ENCODE data around the gene SLC49A3.
"Not testable (repeated sequence)": the region's sequence is repeated elsewhere in the genome, so short reads cannot be mapped to it uniquely, and the experiment has no call there.

The SLC49A3 gene

DNA sequence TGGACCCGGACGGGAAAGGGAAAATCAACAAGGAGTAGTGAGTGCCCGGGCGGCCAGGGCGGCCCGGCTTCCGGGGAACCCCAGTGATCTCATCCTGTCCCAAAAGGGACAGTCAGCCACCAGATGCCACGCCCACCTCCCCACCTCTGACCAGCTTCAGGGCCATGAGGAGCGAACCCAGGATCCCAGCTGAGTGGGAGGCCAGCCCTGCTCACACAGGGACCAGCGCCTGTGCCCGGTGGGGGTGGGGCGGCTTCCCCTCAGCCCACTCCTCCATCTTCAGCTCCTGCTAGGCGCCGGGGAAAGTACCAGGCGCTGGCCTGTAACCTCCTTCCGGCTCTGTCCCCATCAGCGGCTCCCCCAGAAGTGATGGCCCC lies 8.4 kb downstream of the SLC49A3 start:
- DNase-seq (ENCODE audit: low read depth) = no peak

DNA sequence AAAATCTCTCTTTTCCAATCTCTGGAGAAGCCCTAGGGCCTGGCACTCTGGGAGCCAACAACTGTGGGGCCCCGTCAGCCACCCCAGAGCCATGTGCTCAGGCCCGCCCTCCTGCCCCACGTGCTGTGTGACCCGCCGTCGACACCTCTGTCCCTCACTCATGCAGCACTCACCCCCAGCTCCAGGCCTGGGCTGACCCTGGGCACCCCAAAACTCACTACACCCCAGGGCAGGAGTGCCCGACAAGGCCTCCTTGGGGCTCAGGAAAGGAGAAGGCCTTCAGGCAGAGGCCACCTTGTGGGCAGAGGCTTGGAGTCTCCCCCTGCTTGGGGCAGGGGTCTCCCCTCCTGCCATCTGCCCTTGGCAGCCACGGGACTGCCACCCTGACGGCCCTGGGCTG lies 8.9 kb downstream of the SLC49A3 start:
- DNase-seq (ENCODE audit: low read depth) = no peak

DNA sequence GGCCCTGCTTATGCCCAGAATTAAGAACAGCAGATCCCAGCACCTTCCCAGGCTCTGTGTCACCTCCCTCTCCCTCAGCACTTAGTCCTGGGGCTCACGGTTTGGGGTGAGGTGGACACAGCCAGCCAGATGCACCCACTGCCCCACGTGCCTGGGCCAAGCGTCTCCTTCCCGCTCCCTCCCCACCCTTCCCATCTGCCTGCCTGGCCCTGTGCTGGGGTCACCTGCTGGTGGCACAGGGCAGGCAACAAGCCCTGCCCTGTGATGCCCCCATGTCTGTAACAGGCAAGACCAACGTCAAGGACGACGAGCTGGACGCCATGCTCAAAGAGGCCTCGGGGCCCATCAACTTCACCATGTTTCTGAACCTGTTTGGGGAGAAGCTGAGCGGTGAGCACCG lies 9.3 kb downstream of the SLC49A3 start:
- no peak for DNase-seq (ENCODE audit: low read depth)

GRCh38 chr4:679104-679481 lies 9.9 kb downstream of the SLC49A3 start:
- no peak for DNase-seq (ENCODE audit: low read depth)

DNA sequence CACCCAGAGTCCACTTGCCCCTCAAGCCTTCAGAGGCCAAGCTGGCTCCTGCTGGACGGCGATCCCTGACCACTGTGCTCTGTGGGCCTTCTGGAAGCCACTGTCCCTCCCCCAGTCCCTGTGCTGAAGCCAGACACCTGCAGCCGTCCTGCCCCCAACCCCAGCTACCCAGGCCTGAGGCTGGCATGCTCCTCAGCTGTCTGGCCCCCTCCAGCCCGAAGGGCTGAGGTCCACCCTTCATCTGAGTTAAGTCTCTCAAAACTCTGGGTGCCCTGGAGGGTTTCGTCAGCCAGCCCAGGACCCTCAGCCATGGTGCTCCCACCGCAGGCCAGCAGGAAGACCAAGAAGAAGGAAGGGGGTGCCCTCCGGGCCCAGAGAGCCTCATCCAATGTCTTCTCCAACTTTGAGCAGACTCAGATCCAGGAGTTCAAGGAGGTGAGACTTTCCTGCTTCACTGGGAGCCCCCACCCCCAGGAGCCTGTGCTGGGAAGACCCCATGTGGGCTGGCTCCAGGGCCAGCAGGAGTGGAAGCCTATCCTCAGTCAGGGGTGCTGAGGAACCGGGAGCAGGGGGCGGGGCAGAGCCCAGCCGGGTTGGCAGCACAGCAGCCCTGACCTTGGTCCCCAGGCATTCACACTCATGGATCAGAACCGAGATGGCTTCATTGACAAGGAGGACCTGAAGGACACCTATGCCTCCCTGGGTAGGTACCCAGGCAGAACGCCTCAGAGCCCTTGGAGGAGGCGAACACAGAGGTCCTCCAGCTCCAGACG lies 10.4 kb downstream of the SLC49A3 start:
- DNase-seq (ENCODE audit: low read depth) = no peak

- peak; percentile 31 for DNase-seq (ENCODE audit: low read depth)
These were observed 11.3 kb downstream of the SLC49A3 start for GRCh38 chr4:677431-678293.

GRCh38 chr4:676871-677235 lies 12.1 kb downstream of the SLC49A3 start:
- no peak for DNase-seq (ENCODE audit: low read depth)

- no peak for DNase-seq (ENCODE audit: low read depth)
These were observed 12.7 kb downstream of the SLC49A3 start for GRCh38 chr4:675980-676870.

- no peak for DNase-seq (ENCODE audit: low read depth)
These were observed 13.7 kb downstream of the SLC49A3 start for GRCh38 chr4:675036-675882.

DNA sequence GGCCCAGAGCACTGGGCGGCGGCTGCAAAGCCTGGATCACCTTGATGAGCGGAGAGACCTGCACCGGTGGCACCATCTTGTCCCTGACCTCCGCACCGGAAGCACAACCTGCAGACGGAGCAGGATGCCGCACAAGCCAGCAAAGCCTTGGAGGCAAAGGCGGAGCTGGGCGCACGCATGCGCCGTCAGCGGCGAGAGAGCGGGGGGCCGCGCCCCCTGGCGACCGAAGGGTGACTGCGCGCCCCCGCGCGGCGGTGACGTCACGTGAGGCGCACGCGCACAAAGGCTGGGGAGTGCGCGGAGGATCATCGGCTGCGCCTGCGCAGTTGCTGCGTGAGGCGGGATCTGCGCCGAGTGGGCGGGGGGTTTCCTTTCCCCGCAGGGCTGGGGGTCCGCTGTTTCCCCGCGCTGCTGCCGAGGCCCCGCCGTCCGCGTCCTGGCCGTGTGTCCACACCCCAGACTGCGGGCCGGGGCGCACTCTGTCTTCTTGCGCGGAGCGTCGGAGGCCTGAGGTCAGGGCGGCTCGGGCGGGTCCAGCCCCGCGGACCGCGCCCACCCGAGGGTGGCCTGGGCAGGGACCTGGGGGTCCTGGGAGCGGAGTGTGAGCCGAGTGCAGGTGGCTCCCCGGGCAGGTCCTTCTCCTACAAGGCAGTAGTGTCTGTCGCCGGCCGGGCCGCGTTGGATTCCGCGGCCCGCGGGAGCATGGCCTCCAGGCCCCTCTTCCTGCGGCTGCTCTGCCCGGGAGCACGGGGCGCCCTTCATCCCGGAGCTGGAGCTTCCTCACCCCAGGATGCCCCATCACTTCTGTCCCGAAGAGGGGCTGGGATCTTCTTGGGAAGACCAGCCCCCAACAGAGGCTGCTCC lies 14.5 kb downstream of the SLC49A3 start, which contains the start of the genes ATP5ME and MYL5:
TSS of gene ATP5ME (minus strand) at position 105 of the 864 bp plus-strand sequence. CDS start at position 76, 29 bp downstream.
TSS of gene MYL5 (plus strand) at position 371 of the 864 bp plus-strand sequence. CDS start 3,485 bp downstream, outside the sequence.
- DNase-seq (ENCODE audit: low read depth) = peak; percentile 96

GRCh38 chr4:673349-674091 lies 15.4 kb downstream of the SLC49A3 start:
- no peak for DNase-seq (ENCODE audit: low read depth)

GRCh38 chr4:671769-672168 lies 17.2 kb downstream of the SLC49A3 start:
- DNase-seq (ENCODE audit: low read depth) = no peak

- DNase-seq (ENCODE audit: low read depth) = not testable (repeated sequence)
These were observed 19.0 kb downstream of the SLC49A3 start for GRCh38 chr4:669806-670559.

DNA sequence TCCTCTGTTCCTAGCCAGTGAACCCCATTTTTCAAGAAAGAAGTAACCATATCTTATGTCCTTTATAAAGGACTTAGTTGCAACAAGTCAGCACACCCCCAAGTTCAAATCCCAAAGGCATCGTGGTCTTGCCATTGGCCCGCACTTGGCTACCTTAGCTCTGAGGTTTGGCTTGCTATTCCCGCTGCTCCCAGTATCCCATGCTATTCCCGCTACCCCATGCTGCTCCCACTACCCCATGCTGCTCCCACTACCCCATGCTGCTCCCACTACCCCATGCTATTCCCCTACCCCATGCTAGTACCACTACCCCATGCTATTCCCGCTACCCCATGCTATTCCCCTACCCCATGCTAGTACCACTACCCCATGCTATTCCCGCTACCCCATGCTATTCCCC lies 20.7 kb downstream of the SLC49A3 start:
- not testable (repeated sequence) for DNase-seq (ENCODE audit: low read depth)

DNA sequence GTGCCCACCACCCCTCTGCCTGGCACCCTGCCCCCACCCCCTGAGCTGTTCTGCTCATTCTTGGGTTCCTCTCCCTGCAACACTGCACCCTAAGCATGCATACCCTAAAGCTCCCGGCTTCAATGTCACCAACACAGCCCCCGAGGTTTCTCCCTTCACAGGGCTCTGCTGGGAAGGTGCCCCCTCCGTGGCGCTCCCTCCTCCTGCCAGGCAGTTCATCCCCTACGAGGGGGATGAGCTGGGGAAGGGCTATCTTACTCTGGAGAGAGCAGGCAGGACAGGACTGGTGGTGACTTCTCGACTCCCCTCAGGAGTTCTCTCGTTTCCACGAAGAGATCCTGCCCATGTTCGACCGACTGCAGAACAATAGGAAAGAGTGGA lies 21.4 kb downstream of the SLC49A3 start:
- no peak for DNase-seq (ENCODE audit: low read depth)

DNA sequence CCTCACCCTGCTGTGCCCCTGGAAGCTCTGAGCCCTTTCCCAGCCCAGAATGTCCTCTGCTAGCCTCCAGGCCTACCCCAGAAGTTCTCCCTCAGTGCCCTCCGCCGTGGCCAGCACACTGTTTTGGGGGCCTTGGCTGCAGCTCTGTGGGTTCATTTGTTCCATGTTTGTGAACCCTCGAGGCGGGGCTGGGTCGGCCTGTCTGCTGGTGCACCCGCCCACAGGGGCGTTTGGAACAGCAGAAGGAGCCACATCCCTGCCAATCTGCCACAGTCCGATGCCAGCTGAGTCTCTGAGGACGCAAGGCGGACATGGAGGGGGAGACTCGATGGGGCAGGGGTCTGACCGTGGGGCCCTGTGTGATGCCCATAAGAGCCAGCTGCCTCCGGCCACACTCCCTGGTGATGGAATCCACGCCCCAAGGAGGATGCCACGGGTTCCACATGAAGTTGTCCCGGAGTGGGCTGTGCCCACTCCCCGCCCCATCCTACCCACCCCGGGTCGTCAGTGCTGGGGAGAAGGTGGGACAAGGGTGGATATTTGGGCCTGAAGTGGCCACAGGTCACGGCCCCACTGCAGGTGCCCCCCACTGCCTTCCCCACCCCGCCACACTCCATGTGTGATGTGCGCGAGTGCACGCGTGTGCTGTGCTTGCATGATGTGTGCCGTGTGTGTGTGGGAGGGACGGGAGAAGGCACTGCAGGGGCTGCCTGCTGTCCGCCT lies 22.0 kb downstream of the SLC49A3 start:
- no peak for DNase-seq (ENCODE audit: low read depth)

DNA sequence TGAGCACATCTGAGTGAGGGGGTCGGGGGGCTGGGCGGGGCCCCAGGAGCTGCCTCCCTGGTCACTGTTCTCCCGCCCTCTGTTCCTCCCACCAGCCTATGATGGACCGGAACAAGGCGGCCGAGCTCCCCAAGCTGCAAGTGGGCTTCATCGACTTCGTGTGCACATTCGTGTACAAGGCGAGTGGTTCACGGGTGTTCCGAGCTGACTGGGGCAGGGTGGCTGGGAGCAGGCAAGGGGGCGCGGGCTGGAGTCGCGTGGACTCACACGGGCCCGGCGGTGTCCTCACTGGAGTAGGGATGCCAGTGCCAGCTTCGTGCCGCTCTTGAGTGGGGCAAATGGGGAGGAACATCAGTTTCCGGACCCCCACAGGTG lies 22.5 kb downstream of the SLC49A3 start:
- no peak for DNase-seq (ENCODE audit: low read depth)

Measured in stimulated activated CD4-positive, alpha-beta T cell treated with anti-CD3 and anti-CD28 coated beads, Interleukin-2, amount 100 ng/mL, for 4 hours (primary cell).